HEK293 (cell line): Measurements from ENCODE around the gene IRF1.

ENCODE experiments used
- CTCF ChIA-PET: fragments of 350-600 bp; formaldehyde crosslinking; extraction: SDS; loops from one replicate; lab custom pipeline; 2021; ENCODE audit warnings: antibody characterized with exemption; lab: Yijun Ruan, JAX
- POLR2A ChIA-PET: fragments of 300-600 bp; formaldehyde crosslinking; extraction: SDS; loops from one replicate; lab custom pipeline; 2020; ENCODE audit warnings: antibody characterized with exemption, inconsistent platforms; lab: Yijun Ruan, JAX
- H3K27ac ChIP-seq: fragments of 200-500 bp; sonication (Bioruptor generic); 2 replicates; pipeline ENCODE4 v1.5.1; 2014; ENCODE audit warnings: low read depth, low read length, control low read depth, inconsistent platforms; ENCODE audit errors: extremely low read depth
- H3K36me3 ChIP-seq, 2 experiments: fragments of 200-500 bp in 1 of 2; sonication (Bioruptor generic) in 1 of 2; 1 replicate in 1 of 2; 2 replicates in 1 of 2; pipeline ENCODE4 v1.5.1; 2014 to 2017; ENCODE audit warnings: inconsistent platforms in 2 of 2, low read length in 2 of 2; ENCODE audit not compliant: control insufficient read depth in 2 of 2, insufficient read depth in 1 of 2
- H3K4me1 ChIP-seq: fragments of 200-500 bp; sonication (Bioruptor generic); 2 replicates; pipeline ENCODE4 v1.5.1; 2014; ENCODE audit warnings: mild to moderate bottlenecking, low read length, inconsistent platforms; ENCODE audit not compliant: control insufficient read depth, insufficient read depth
- H3K4me3 ChIP-seq: 2 replicates; pipeline ENCODE4 v1.5.1; 2011; ENCODE audit warnings: low read depth, mild to moderate bottlenecking, control low read depth, low read length, moderate library complexity
- H3K9me3 ChIP-seq: fragments of 200-500 bp; sonication (Bioruptor generic); 2 replicates; pipeline ENCODE4 v1.5.1; 2014; ENCODE audit warnings: low read depth, low read length, inconsistent platforms; ENCODE audit not compliant: control insufficient read depth, insufficient read depth
- BCL11B ChIP-seq: fragments of 450-650 bp; formaldehyde crosslinking; IDR thresholded peaks from 2 replicates; pipeline ENCODE4 v1.5.1; 2016; ENCODE audit warnings: low read depth, missing biosample characterization, missing genetic modification characterization
- GFI1B ChIP-seq: fragments of 450-650 bp; formaldehyde crosslinking; IDR thresholded peaks from 2 replicates; pipeline ENCODE4 v1.5.1; 2016; ENCODE audit warnings: missing biosample characterization, missing genetic modification characterization
- IKZF3 ChIP-seq: fragments of 450-650 bp; IDR thresholded peaks from 2 replicates; pipeline ENCODE4 v1.5.0; 2018; ENCODE audit warnings: missing biosample characterization, mild to moderate bottlenecking, missing genetic modification characterization, moderate library complexity
- MZF1 ChIP-seq: fragments of 450-650 bp; formaldehyde crosslinking; IDR thresholded peaks from 2 replicates; pipeline ENCODE4 v1.5.1; 2017; ENCODE audit warnings: missing biosample characterization, missing genetic modification characterization, borderline replicate concordance
- REPIN1 ChIP-seq: fragments of 450-650 bp; formaldehyde crosslinking; IDR thresholded peaks from 2 replicates; pipeline ENCODE4 v1.5.1; 2017; ENCODE audit warnings: missing biosample characterization, missing genetic modification characterization, low read depth
- WT1 ChIP-seq: fragments of 450-650 bp; formaldehyde crosslinking; IDR thresholded peaks from 2 replicates; pipeline ENCODE4 v1.5.1; 2016; ENCODE audit warnings: missing biosample characterization, missing genetic modification characterization
- ZFP69B ChIP-seq: fragments of 450-650 bp; formaldehyde crosslinking; IDR thresholded peaks from 2 replicates; pipeline ENCODE4 v1.5.1; 2016; ENCODE audit warnings: missing biosample characterization, missing genetic modification characterization
- ZNF112 ChIP-seq: fragments of 450-650 bp; formaldehyde crosslinking; IDR thresholded peaks from 2 replicates; pipeline ENCODE4 v1.5.0; 2017; ENCODE audit warnings: missing biosample characterization, missing genetic modification characterization
- ZNF146 ChIP-seq: fragments of 450-650 bp; formaldehyde crosslinking; IDR thresholded peaks from 2 replicates; pipeline ENCODE4 v1.5.1; 2016; ENCODE audit warnings: missing biosample characterization, missing genetic modification characterization
- ZNF169 ChIP-seq: fragments of 450-650 bp; formaldehyde crosslinking; IDR thresholded peaks from 2 replicates; pipeline ENCODE4 v1.5.1; 2016; ENCODE audit warnings: missing biosample characterization, missing genetic modification characterization
- ZNF211 ChIP-seq: fragments of 450-650 bp; formaldehyde crosslinking; IDR thresholded peaks from 2 replicates; pipeline ENCODE4 v1.5.1; 2016; ENCODE audit warnings: low read depth, missing biosample characterization, missing genetic modification characterization
- ZNF26 ChIP-seq: fragments of 450-650 bp; formaldehyde crosslinking; IDR thresholded peaks from 2 replicates; pipeline ENCODE4 v1.5.1; 2016; ENCODE audit warnings: missing biosample characterization, missing genetic modification characterization
- ZNF433 ChIP-seq: fragments of 450-650 bp; formaldehyde crosslinking; IDR thresholded peaks from 2 replicates; pipeline ENCODE4 v1.5.1; 2016; ENCODE audit warnings: missing biosample characterization, missing genetic modification characterization, low read depth
- ZNF558 ChIP-seq: fragments of 450-650 bp; formaldehyde crosslinking; IDR thresholded peaks from 2 replicates; pipeline ENCODE4 v1.5.1; 2016; ENCODE audit warnings: missing biosample characterization, missing genetic modification characterization
- ZNF561 ChIP-seq: fragments of 450-650 bp; IDR thresholded peaks from 2 replicates; pipeline ENCODE4 v1.5.1; 2018; ENCODE audit warnings: missing biosample characterization, missing genetic modification characterization, borderline replicate concordance
- ZNF596 ChIP-seq: fragments of 450-650 bp; IDR thresholded peaks from 2 replicates; pipeline ENCODE4 v1.5.0; 2018; ENCODE audit warnings: missing biosample characterization, mild to moderate bottlenecking, missing genetic modification characterization, moderate library complexity
- ZNF692 ChIP-seq: fragments of 450-650 bp; formaldehyde crosslinking; IDR thresholded peaks from 2 replicates; pipeline ENCODE4 v1.5.1; 2016; ENCODE audit warnings: missing biosample characterization, missing genetic modification characterization
- TF ChIP-seq, protein P1 (sequence below): fragments of 450-650 bp; formaldehyde crosslinking; IDR thresholded peaks from 2 replicates; pipeline ENCODE4 v1.5.1; 2017; ENCODE audit warnings: missing biosample characterization, mild to moderate bottlenecking, missing genetic modification characterization, moderate library complexity
- TF ChIP-seq, protein P2 (sequence below): fragments of 450-650 bp; formaldehyde crosslinking; IDR thresholded peaks from 2 replicates; pipeline ENCODE4 v1.5.1; 2016; ENCODE audit warnings: missing biosample characterization, missing genetic modification characterization, borderline replicate concordance
- TF ChIP-seq, protein P3 (sequence below): fragments of 450-650 bp; formaldehyde crosslinking; IDR thresholded peaks from 2 replicates; pipeline ENCODE4; 2016; ENCODE audit warnings: missing biosample characterization, missing genetic modification characterization

The IRF1 gene

DNA sequence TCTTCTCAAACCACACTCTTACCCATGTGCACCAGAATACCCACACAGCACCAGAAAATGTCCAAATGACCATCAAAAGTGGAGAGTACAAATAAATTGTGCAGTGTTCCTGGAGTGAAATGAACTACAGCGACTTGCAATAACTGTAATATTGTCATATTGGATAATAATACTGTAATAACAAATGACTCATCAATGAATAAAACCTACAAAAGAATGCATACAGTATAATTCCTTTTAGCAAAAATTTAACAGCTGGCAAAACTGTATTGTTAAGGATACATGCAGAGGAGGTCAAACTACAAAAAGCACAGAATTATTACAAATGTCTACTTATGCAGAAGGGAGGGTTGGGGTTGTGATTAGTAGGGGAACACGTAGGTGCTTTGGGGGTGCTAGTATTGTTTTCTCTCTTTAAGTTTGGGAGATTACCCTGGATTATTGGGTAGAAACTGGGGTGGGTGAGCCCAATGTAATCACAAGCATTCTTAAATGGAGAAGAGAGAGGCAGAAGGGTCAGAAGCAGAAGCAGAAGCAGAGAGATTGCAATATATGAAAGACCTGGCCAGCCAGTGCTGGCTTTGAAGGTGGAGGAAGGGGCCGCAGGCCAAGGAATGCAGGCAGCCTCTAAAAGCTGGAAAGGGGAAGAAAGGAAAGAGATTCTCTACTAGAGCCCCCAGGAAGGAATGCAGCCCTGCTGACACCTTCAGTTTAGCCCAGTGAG is 21.8 kb downstream of the IRF1 start (continued):
- TF ChIP-seq ZNF26 (tag by site-specific recombination) (no peak), ZNF692 (tag by site-specific recombination) (no peak), ZNF561 (tag by site-specific recombination) (no peak), BCL11B (no peak), ZNF146 (tag by site-specific recombination) (no peak)

DNA sequence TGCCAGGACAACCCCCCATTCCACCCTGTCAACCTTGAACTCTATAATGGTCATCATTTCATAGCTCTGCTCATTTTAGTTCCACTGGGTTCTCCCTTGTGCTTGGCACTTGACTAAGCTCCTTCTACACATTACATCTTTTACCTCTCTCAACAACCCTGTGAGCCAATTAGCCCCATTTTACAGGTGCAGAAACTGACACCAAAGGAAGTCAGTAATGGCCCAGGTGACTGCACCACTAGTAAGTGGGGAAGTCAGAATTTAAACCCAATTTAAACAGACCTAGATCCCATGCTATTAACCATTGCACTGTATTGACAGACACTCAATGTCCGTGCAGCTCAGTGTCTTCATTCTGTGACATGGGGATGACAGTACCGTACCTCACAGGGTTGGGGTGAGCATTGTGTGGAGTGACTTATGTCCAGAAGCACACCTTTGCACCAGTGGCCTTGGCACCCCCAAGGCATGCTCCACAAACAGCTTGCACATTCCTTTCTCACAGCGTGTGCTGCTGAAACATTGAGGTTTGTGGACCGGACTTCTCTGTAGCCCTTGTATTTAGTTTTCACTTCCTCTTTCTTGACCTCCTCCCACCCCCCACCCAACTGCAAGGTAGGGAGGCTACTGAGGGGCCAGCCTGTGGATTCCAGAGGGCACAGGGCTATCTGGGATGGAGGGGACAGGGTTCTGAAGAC is 23.1 kb downstream of the IRF1 start:
- POLR2A ChIA-PET = interaction anchor here (0.7 kb wide), 1 partner anchor 174 kb away, joined by 3 read pairs; the partner anchor contains the start of gene SLC22A4
- TF ChIP-seq ZNF211 (tag by site-specific recombination) = no peak
- TF ChIP-seq ZFP69B (tag by site-specific recombination) = no peak
- TF ChIP-seq GFI1B (tag by site-specific recombination) = no peak
- no peak for TF ChIP-seq ZNF558 (tag by site-specific recombination)
- no peak for TF ChIP-seq BCL11B
- TF ChIP-seq ZNF169 (tag by site-specific recombination) = no peak
- TF ChIP-seq WT1 = no peak
- TF ChIP-seq MZF1 (tag by site-specific recombination) = no peak
- no peak for TF ChIP-seq IKZF3 (tag by site-specific recombination)
- TF ChIP-seq, protein P1, sequence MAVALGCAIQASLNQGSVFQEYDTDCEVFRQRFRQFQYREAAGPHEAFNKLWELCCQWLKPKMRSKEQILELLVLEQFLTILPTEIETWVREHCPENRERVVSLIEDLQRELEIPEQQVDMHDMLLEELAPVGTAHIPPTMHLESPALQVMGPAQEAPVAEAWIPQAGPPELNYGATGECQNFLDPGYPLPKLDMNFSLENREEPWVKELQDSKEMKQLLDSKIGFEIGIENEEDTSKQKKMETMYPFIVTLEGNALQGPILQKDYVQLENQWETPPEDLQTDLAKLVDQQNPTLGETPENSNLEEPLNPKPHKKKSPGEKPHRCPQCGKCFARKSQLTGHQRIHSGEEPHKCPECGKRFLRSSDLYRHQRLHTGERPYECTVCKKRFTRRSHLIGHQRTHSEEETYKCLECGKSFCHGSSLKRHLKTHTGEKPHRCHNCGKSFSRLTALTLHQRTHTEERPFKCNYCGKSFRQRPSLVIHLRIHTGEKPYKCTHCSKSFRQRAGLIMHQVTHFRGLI (tag by site-specific recombination) = no peak
- no peak for TF ChIP-seq ZNF596 (tag by site-specific recombination)
- TF ChIP-seq, protein P2, sequence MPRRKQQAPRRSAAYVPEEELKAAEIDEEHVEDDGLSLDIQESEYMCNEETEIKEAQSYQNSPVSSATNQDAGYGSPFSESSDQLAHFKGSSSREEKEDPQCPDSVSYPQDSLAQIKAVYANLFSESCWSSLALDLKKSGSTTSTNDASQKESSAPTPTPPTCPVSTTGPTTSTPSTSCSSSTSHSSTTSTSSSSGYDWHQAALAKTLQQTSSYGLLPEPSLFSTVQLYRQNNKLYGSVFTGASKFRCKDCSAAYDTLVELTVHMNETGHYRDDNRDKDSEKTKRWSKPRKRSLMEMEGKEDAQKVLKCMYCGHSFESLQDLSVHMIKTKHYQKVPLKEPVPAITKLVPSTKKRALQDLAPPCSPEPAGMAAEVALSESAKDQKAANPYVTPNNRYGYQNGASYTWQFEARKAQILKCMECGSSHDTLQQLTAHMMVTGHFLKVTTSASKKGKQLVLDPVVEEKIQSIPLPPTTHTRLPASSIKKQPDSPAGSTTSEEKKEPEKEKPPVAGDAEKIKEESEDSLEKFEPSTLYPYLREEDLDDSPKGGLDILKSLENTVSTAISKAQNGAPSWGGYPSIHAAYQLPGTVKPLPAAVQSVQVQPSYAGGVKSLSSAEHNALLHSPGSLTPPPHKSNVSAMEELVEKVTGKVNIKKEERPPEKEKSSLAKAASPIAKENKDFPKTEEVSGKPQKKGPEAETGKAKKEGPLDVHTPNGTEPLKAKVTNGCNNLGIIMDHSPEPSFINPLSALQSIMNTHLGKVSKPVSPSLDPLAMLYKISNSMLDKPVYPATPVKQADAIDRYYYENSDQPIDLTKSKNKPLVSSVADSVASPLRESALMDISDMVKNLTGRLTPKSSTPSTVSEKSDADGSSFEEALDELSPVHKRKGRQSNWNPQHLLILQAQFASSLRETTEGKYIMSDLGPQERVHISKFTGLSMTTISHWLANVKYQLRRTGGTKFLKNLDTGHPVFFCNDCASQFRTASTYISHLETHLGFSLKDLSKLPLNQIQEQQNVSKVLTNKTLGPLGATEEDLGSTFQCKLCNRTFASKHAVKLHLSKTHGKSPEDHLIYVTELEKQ (tag by site-specific recombination) = no peak
- no peak for TF ChIP-seq ZNF433
- no peak for TF ChIP-seq REPIN1
- TF ChIP-seq, protein P3, sequence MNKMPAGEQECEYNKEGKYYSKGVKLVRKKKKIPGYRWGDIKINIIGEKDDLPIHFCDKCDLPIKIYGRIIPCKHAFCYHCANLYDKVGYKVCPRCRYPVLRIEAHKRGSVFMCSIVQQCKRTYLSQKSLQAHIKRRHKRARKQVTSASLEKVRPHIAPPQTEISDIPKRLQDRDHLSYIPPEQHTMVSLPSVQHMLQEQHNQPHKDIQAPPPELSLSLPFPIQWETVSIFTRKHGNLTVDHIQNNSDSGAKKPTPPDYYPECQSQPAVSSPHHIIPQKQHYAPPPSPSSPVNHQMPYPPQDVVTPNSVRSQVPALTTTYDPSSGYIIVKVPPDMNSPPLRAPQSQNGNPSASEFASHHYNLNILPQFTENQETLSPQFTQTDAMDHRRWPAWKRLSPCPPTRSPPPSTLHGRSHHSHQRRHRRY (tag by site-specific recombination) = no peak
- TF ChIP-seq ZNF112 (tag by site-specific recombination) = no peak

More for the DNA sequence above, 23.1 kb downstream of the IRF1 start:
- no peaks in the 10 kb centered on the region for H3K9me3 ChIP-seq
- H3K4me1 ChIP-seq = 0 out of 2 replicates have a peak, but pooled peaks cover 3% of the 10 kb centered on the region
- no peak overlapping the region for H3K27ac ChIP-seq
- CTCF ChIA-PET = interaction anchor here (0.5 to 0.6 kb wide), 3 partner anchors 59 to 402 kb away, joined by 3 to 4 read pairs (median 3); no protein-coding TSS in a partner anchor
- H3K4me3 ChIP-seq = no peak overlapping the region
- H3K36me3 ChIP-seq = no peaks in the 10 kb centered on the region
